T follicular helper cell (primary cell): ENCODE data around the gene RAB9A.
"Not testable (repeated sequence)": the region's sequence is repeated elsewhere in the genome, so short reads cannot be mapped to it uniquely, and the experiment has no call there.

Experiments used
- DNase-seq: peaks from one replicate; pipeline ENCODE4 v3.0.0-alpha.2; 2020; ENCODE audit warnings: low read depth

The RAB9A gene

GRCh38 chrX:13702111-13702789 is 13.3 kb downstream of the RAB9A start:
- DNase-seq, result no peak

GRCh38 chrX:13703135-13703534 is 14.2 kb downstream of the RAB9A start:
- DNase-seq, result no peak

GRCh38 chrX:13703589-13703988 is 14.7 kb downstream of the RAB9A start:
- no peak for DNase-seq

- DNase-seq, result no peak
These were observed 22.2 kb downstream of the RAB9A start for GRCh38 chrX:13711141-13711540.

GRCh38 chrX:13716455-13716854 is 27.5 kb downstream of the RAB9A start:
- no peak for DNase-seq

- DNase-seq, result peak; percentile 43
These were observed 28.0 kb downstream of the RAB9A start for GRCh38 chrX:13716905-13717304.

- DNase-seq, result no peak
These were observed 29.0 kb downstream of the RAB9A start for GRCh38 chrX:13717700-13718472.

GRCh38 chrX:13719192-13719856 is 30.4 kb downstream of the RAB9A start:
- no peak for DNase-seq

GRCh38 chrX:13721371-13721770 is 32.4 kb downstream of the RAB9A start:
- no peak for DNase-seq

GRCh38 chrX:13721819-13722519 is 33.0 kb downstream of the RAB9A start:
- no peak for DNase-seq

GRCh38 chrX:13724878-13725277 is 36.0 kb downstream of the RAB9A start:
- DNase-seq, result peak; percentile 47

- not testable (repeated sequence) for DNase-seq
These were observed 37.7 kb downstream of the RAB9A start for GRCh38 chrX:13726583-13726982.

GRCh38 chrX:13730523-13730922 is 41.6 kb downstream of the RAB9A start:
- not testable (repeated sequence) for DNase-seq

GRCh38 chrX:13732246-13733067 is 43.5 kb downstream of the RAB9A start:
- no peak for DNase-seq

- no peak for DNase-seq
These were observed 44.6 kb downstream of the RAB9A start for GRCh38 chrX:13733506-13733905.

- peak; percentile 87 for DNase-seq
These were observed 45.6 kb downstream of the RAB9A start, which contains the start of the genes OFD1 and TRAPPC2 for GRCh38 chrX:13734278-13735172. TSS of gene OFD1 (plus strand) at chrX:13734748. CDS start at chrX:13735072, 324 bp downstream. TSS of gene TRAPPC2 (minus strand) at chrX:13734620. CDS start at chrX:13719963, 14,657 bp downstream.

GRCh38 chrX:13741695-13742094 is 52.8 kb downstream of the RAB9A start:
- no peak for DNase-seq

- DNase-seq, result peak; percentile 13
These were observed 53.7 kb downstream of the RAB9A start for GRCh38 chrX:13742397-13743176.

GRCh38 chrX:13747836-13748235 is 58.9 kb downstream of the RAB9A start:
- peak; percentile 19 for DNase-seq
